NCI-H2196 treated with DMSO at 0.1 percent for 48 hours (cell line): ENCODE results near the gene LDLRAD3.

ENCODE experiments used
- DNase-seq: peaks from one replicate; lab custom pipeline; 2025; ENCODE audit not compliant: unreplicated experiment; lab: John Stamatoyannopoulos, UW

Gene LDLRAD3

DNA sequence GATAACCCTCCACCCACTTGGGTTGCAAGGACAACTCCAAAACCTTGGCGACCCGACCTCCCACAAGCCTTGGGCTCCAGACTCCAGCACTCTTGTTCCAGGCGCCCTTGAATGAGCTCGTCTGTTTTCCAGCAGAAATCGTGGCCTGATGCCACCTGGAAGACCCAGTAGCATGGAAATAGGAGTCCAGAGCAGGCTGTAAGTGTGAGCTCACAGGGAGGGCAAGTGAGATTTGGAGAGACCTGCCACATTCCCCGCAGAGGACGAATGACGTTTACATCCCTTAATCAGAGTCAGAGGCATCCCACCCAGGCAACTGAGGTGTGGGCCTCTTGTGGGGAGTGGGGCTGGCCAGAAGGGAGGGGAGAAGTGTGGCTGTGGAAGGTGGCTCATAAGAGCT, 71.9 kb downstream of the LDLRAD3 start:
- no peak for DNase-seq

DNA sequence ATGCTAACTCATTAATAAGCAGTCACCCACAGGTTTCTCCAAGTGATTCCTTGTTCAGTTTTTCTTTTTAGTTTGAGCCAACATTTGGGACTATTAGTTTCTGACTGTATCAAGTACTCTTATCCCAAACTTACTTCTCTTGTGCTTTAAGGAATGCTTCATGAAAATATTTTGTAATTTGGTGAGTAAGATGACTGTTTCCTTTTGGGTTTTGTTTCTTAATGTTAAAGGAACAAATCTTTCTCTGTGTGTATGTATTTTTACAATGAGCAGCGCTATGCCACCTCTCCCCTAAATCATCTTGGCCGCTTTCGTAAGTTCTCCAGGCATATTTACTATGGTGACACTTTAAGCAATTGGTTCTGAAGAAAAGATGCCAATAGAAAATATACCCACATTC, 72.4 kb downstream of the LDLRAD3 start:
- no peak for DNase-seq

DNA sequence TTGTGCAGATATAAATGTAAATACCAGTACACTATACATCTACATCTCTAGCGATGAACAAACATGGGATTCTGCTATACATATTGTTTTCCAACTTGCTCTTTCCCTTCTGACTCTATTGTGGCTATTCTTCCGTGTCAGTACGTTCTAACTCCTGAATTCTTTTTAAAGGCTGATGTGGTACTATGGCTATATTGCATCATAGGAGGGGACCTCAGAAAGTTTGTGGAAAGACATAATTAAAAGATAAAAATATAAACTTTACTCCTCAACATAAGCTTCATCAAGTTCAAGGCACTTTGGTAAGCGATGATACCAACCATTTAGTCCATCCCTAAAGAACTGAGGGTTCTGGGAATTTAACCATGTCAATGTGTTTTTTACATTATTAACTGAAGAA, 72.8 kb downstream of the LDLRAD3 start:
- no peak for DNase-seq

DNA sequence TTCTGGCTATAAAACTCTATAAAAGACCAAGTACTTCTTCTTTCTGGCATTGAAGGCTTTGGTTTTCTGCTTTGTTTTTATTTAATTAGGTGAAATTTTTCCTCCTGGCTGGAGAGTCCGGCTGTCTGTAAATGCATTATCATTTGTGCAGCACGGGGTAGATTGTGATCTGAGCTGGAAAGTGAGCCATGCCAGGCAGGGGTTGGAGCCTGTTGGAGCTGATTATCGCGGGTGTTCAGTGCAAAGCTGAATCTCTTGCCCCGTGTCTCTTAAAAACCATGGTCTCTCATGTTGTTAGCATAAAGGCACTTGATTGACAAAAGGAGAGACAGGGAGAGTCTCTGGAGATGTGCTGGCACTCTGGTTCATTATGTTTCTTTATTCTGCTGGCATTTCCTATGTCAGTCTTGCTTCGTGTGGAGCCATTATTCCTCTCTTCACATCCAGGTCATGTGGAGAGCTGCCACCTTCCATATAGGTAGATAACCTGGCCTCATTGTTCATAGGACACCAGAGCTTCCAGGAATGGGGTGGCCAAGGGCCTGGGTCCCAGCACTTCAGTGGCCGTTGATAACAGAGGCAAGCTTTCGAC, 75.2 kb downstream of the LDLRAD3 start:
- DNase-seq, result no peak

- DNase-seq, result no peak
Observed at GRCh38 chr11:36019722-36020121, 75.9 kb downstream of the LDLRAD3 start.

GRCh38 chr11:36022882-36023281, 79.0 kb downstream of the LDLRAD3 start:
- DNase-seq, result no peak

- DNase-seq, result no peak
Observed at GRCh38 chr11:36023922-36024321, 80.1 kb downstream of the LDLRAD3 start.

DNA sequence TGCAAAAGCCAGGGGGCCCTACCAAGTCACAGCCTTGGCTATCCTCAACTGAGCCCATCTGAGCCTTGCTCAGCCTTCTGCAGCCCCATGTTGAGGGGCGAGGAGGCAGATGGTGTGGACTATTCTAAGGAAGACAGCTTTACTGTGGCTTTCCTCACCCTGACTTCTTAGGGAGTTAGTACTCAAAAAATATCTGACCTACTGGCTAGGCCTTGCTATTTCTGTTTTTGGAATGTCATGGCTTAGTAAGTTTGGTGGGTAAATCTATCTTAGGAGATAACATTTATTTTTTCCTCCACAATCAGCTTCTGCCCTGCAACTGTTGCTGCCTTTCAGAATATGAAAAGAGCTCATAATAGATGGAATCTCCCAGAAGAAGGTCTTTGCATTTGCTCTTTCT, 80.9 kb downstream of the LDLRAD3 start:
- DNase-seq, result no peak

DNA sequence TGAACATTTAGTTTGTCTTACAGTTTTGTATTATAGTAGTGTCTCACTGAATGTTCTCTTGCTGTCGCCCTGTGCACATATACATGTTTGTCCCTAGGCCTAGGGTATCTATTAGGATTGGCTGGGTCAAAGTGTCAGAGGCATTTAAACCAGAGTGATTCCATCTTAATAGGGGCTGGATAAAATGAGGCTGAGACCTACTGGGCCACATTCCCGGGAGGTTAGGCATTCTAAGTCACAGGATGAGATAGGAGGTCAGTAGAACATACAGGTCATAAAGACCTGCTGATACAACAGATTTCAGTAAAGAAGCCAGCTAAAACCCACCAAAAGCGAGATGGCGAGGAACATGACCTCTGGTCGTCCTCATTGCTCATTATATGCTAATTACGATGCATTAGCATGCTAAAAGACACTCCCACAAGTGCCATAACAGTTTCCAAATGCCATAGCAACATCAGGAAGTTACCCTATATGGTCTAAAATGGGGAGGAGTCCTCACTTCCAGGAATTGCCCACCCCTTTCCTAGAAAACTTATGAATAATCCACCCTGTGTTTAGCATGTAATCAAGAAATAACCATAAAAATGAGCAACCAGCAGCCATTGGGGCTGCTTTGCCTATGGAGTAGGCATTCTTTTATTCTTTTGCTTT, 82.6 kb downstream of the LDLRAD3 start:
- no peak for DNase-seq

GRCh38 chr11:36027731-36028130, 83.9 kb downstream of the LDLRAD3 start:
- no peak for DNase-seq

DNA sequence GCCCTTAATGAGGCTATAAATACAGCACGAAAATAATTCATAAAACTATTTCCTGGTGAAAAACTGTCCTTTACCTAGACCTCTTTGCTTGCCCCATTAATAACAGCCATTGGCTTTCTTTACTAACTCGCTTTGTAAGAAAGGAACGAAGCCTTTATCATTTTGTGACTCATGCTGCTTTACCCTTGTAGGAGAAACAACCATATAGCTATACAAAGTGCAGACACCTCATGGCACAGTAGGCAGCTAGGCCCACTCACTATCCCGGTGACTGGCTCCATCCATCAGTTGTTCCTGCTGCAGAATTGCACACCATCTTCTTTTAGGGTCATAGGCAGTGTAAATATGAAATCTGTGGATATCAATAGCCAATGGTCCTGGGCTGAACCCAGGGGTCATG, 85.8 kb downstream of the LDLRAD3 start:
- DNase-seq, result no peak

GRCh38 chr11:36030731-36031281, 86.9 kb downstream of the LDLRAD3 start:
- no peak for DNase-seq

DNA sequence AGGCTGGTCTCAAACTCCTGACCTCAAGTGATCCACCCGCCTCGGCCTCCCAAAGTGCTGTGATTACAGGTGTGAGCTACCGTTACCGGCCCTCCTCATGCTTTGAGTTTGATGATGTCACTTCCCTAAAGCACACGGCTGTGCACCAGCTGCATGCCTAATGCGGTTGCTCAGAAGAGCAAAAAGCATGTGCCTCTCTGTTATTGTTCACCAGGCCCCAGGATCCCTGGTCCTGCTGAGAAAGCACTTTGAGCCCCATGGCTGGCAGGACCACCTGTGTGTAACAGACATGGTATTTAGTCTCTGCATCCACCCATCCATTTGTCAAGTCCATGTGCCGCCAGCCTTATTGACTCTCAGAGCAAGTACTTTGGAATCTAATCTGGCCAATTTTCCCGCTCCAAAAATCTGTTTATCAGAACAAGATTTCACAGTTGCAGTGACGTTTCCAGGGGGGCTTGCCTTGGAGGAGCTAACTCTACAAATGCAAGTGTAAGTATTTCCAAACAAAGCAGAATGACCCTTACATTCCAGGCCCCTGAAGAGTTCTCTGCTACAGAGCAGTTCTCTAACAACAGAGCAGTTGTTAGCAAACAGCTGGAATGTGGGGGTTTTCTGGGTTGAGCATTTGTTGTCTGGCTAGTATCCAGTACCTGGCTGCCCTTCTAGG, 89.4 kb downstream of the LDLRAD3 start:
- DNase-seq, result no peak

DNA sequence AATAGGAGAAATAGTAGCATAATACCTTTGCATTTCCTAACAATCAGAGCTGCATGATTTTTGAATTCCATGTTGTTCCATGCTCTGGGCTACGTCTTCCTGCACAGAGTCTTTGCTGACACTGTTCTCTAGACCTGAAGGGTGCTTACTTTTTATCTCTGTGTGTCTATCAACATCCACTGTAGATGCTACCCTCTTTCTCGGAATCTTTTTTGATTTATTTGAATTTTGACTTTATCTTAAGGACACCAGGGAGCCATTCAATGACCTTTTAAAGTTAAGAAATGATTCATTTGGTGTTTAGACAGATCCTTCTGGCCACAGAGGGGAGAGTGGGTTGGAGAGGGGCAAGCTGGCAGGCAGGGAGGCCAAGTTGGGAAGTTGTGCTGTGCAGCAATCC, 90.1 kb downstream of the LDLRAD3 start:
- no peak for DNase-seq

GRCh38 chr11:36034551-36035331, 90.9 kb downstream of the LDLRAD3 start:
- DNase-seq, result no peak

DNA sequence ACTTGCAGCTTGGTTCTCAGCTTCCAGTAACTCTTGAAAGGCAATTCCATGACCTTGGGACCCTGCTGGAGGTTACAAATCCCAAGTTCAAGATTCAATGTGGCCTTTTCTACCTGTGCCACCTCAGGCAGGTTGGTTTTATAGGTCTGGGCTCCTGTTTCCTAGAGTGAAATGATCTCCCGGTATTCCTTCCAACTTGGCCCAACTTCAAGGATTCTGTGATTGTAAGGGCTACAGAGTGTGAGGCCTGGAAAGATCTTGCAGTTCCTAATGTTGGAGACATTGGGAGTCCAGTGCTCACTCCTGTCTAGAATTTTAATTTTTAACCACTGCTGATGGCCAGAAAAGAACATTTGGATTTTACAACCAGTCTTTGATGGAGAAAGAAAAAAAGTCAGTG, 91.6 kb downstream of the LDLRAD3 start:
- DNase-seq, result no peak

DNA sequence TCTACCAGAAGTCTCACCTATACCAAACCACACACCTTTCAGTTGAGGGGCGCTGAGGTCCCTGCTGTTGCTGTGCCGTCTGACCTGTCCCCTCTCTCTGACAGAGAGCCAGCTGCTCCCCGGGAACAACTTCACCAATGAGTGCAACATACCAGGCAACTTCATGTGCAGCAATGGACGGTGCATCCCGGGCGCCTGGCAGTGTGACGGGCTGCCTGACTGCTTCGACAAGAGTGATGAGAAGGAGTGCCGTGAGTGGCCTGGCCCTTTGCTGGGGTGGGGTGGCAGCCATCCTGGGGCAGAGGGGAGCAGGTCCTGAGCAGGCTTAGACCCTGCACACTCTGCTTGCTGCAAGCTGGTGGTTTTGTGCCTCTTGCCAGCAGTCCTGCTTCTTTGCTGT, 92.1 kb downstream of the LDLRAD3 start:
- DNase-seq, result no peak

GRCh38 chr11:36037031-36037430, 93.2 kb downstream of the LDLRAD3 start:
- no peak for DNase-seq

DNA sequence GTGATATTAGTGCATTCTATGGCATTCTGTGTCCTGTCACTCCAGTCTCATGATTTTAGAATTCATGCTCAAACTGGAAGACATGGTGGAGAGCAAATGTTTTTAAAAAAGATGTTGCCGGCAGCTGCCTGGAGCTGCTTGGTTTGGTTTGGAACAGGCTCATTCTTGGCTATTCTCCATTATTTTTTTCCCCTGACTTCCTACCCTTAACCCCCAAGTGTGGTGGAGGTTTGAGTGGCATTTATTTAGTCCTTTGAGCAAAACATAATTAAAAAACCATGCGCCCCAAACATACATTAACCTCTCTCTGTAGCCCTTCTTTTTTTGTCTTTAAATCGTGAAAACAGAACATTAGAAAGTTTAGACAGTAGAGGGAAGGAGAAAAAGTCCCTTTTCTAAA, 94.7 kb downstream of the LDLRAD3 start:
- DNase-seq, result no peak

DNA sequence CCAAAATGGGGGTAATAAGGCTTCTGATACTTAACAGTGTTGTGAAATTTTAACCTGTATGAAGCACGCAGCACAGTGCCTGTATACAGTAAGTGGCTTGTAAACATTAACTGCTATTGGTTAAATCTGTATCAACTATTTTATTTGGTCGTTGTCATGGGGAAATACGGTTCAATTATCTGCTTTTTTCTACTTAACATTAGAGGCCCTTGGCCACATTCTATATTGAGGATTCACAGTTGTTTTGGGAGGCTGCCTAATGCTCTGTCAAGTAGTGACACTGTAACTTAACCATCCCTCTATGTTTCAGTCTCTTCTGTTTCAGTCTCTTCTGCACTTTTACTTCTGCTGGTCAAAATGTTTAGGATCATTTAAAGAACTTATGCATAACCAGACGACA, 95.6 kb downstream of the LDLRAD3 start:
- no peak for DNase-seq

DNA sequence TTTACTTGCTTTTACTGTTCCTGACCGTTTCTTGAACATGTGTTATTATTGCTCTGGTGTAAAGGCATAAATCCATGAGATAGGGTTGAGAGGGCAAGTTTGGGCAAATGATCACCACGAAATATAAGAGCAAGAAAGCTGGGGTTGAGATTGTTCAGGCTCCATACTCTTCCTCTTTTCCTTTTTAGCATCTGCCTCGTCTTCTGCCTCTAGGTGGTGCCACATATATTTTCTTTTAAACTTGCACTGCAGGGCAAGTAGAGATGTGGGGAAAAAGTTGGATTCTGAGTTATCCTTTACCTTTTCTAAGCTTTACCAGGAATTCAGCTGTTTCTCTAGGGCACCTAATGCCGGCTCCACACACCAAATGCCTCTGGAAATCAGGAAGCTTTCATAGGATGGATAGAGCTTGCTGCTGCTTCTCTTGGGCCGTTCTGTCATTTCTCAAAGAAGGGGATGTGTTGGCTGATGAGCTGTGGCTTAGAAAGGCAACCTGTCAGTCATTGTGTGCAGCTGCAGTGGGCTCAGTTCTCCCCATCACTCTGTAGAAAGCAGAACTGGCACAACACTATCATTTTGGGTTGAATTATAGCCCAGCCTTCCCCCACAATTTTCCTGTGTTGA, 98.2 kb downstream of the LDLRAD3 start:
- no peak for DNase-seq
